ENCODE data around the gene KIF2A. TPM values are rescaled to one million over a fixed set of nuclear protein-coding genes. Genes with fewer than 3 reads are reported as not detected.

Gene KIF2A
- total RNA-seq, 2 donors from 2014 or later, result 10.3 to 16.3 TPM

DNA sequence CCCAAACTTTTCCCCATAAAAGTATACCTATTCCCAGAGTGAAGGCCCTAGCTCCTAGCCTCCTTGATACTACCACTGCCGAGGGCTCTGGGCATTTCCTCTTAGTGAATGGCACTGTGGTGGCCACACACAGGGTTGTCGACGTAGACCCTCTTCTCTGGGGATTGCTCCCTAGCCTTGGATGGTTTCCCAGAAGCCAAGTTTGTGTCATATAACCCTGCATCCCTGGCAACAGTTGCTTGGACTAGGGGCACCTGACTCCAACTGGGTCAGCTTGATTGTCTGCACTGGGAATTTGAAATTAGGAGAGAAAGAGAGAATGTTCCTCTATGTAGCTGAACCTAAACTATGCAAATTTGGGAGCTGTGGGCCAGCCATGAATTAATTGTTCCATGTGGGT, 32.3 kb upstream of the KIF2A start:
- no peak overlapping the region for H3K27ac ChIP-seq
- no peak overlapping the region for H3K4me3 ChIP-seq
- TF ChIP-seq, protein P1, sequence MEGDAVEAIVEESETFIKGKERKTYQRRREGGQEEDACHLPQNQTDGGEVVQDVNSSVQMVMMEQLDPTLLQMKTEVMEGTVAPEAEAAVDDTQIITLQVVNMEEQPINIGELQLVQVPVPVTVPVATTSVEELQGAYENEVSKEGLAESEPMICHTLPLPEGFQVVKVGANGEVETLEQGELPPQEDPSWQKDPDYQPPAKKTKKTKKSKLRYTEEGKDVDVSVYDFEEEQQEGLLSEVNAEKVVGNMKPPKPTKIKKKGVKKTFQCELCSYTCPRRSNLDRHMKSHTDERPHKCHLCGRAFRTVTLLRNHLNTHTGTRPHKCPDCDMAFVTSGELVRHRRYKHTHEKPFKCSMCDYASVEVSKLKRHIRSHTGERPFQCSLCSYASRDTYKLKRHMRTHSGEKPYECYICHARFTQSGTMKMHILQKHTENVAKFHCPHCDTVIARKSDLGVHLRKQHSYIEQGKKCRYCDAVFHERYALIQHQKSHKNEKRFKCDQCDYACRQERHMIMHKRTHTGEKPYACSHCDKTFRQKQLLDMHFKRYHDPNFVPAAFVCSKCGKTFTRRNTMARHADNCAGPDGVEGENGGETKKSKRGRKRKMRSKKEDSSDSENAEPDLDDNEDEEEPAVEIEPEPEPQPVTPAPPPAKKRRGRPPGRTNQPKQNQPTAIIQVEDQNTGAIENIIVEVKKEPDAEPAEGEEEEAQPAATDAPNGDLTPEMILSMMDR (IDR thresholded peaks at IDR 0.05), result no peak
- no peaks in the 10 kb centered on the region for H3K36me3 ChIP-seq
- H3K9me3 ChIP-seq, result no peaks in the 10 kb centered on the region
- H3K4me1 ChIP-seq, result no peaks in the 10 kb centered on the region
- H3K27me3 ChIP-seq, result no peaks in the 10 kb centered on the region
- DNase-seq (ENCODE audit: low spot score), result no peak

- Histone ChIP-seq H3K36me3 (no peaks in the 10 kb centered on the region), H3K27ac (no peak overlapping the region), H3K27me3 (no peaks in the 10 kb centered on the region), H3K4me3 (no peak overlapping the region), H3K4me1 (no peaks in the 10 kb centered on the region), H3K9me3 (no peaks in the 10 kb centered on the region)
- TF ChIP-seq, protein P1 (IDR thresholded peaks at IDR 0.05), result no peak
- DNase-seq (ENCODE audit: low spot score), result no peak
Measured at GRCh38 chr5:62275581-62275980, 30.4 kb upstream of the KIF2A start.

- no peak overlapping the region for H3K4me3 ChIP-seq
- DNase-seq (ENCODE audit: low spot score), result no peak
- H3K27me3 ChIP-seq, result no peaks in the 10 kb centered on the region
- no peaks in the 10 kb centered on the region for H3K36me3 ChIP-seq
- no peaks in the 10 kb centered on the region for H3K4me1 ChIP-seq
- H3K27ac ChIP-seq, result no peak overlapping the region
- TF ChIP-seq, protein P1 (IDR thresholded peaks at IDR 0.05), result no peak
- H3K9me3 ChIP-seq, result no peaks in the 10 kb centered on the region
Measured at GRCh38 chr5:62281411-62281810, 24.6 kb upstream of the KIF2A start.

GRCh38 chr5:62282064-62282463, 23.9 kb upstream of the KIF2A start:
- H3K27ac ChIP-seq, result no peak overlapping the region
- no peaks in the 10 kb centered on the region for H3K4me1 ChIP-seq
- no peaks in the 10 kb centered on the region for H3K9me3 ChIP-seq
- H3K36me3 ChIP-seq, result no peaks in the 10 kb centered on the region
- TF ChIP-seq, protein P1 (IDR thresholded peaks at IDR 0.05), result no peak
- H3K27me3 ChIP-seq, result no peaks in the 10 kb centered on the region
- no peak for DNase-seq (ENCODE audit: low spot score)
- no peak overlapping the region for H3K4me3 ChIP-seq

DNA sequence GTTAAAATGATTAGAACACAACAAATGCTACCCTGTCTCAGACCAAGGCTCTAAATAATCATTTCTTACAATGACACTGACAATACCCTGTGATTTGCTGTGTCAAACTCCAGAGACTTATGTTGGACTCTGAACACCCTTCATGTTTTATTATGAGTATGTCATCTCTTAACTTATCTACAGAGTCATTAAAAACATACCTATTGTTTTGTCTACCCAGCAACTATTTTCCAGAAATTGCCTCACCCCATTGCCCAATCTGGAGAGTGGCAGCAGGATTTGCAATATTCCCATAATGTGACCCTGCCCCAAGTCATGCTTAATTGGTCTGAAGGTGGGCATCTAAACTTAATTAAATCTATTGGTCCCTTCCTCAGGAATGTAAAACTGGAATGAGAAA, 23.0 kb upstream of the KIF2A start:
- DNase-seq (ENCODE audit: low spot score), result no peak
- Histone ChIP-seq H3K27ac (no peak overlapping the region), H3K9me3 (no peaks in the 10 kb centered on the region), H3K36me3 (no peaks in the 10 kb centered on the region), H3K4me3 (no peak overlapping the region), H3K4me1 (no peaks in the 10 kb centered on the region), H3K27me3 (no peaks in the 10 kb centered on the region)
- TF ChIP-seq, protein P1 (IDR thresholded peaks at IDR 0.05), result no peak

- Histone ChIP-seq H3K9me3 (no peaks in the 10 kb centered on the region), H3K4me3 (no peak overlapping the region), H3K27me3 (no peaks in the 10 kb centered on the region), H3K36me3 (no peaks in the 10 kb centered on the region), H3K27ac (no peak overlapping the region), H3K4me1 (no peaks in the 10 kb centered on the region)
- TF ChIP-seq, protein P1 (IDR thresholded peaks at IDR 0.05), result no peak
- DNase-seq (ENCODE audit: low spot score), result no peak
Measured at GRCh38 chr5:62283861-62284260, 22.1 kb upstream of the KIF2A start.

All from right atrium auricular region (tissue), 2 donors.